H9 (cell line): ENCODE data around the gene MVD. TPM values are rescaled to one million over a fixed set of nuclear protein-coding genes. Genes with fewer than 3 reads are reported as not detected.

Experiments used
- DNase-seq: peaks from one replicate; pipeline ENCODE4 v3.0.0-alpha.2; 2017
- H2AFZ ChIP-seq: one replicate; pipeline ENCODE4 v1.6.1; 2013; ENCODE audit warnings: mild to moderate bottlenecking, low read length, control low read depth, moderate library complexity
- H2AK5ac ChIP-seq: 2 replicates; pipeline ENCODE4 v1.6.1; 2013; ENCODE audit warnings: low read length, control low read depth, mixed read lengths; ENCODE audit not compliant: insufficient read length
- H2BK120ac ChIP-seq: one replicate; pipeline ENCODE4 v1.6.1; 2013; ENCODE audit warnings: low read depth, mild to moderate bottlenecking, low read length, control low read depth, inconsistent platforms; ENCODE audit not compliant: poor library complexity, severe bottlenecking
- H2BK12ac ChIP-seq: 2 replicates; pipeline ENCODE4 v1.6.1; 2013; ENCODE audit warnings: low read length, control low read depth, mixed read lengths, low read depth; ENCODE audit not compliant: insufficient read length
- H2BK15ac ChIP-seq: 2 replicates; pipeline ENCODE4 v1.6.1; 2013; ENCODE audit warnings: low read depth, low read length, control low read depth
- H2BK20ac ChIP-seq: one replicate; pipeline ENCODE4 v1.6.1; 2013; ENCODE audit warnings: low read depth, mild to moderate bottlenecking, low read length, control low read depth, inconsistent platforms; ENCODE audit not compliant: poor library complexity, severe bottlenecking
- H2BK5ac ChIP-seq: 2 replicates; pipeline ENCODE4 v1.6.1; 2013; ENCODE audit warnings: low read length, control low read depth, mixed read lengths; ENCODE audit not compliant: insufficient read length
- H3K14ac ChIP-seq: 2 replicates; pipeline ENCODE4 v1.6.1; 2013; ENCODE audit warnings: low read length, control low read depth; ENCODE audit not compliant: insufficient read depth
- H3K18ac ChIP-seq: 2 replicates; pipeline ENCODE4 v1.6.1; 2013; ENCODE audit warnings: low read depth, mild to moderate bottlenecking, mixed read lengths, low read length, control low read depth; ENCODE audit not compliant: insufficient read length
- H3K23ac ChIP-seq: 2 replicates; pipeline ENCODE4 v1.6.1; 2013; ENCODE audit warnings: low read length, control low read depth, mixed read lengths, low read depth; ENCODE audit not compliant: insufficient read length
- H3K23me2 ChIP-seq: 2 replicates; pipeline ENCODE4 v1.6.1; 2013; ENCODE audit warnings: low read depth, mild to moderate bottlenecking, mixed read lengths, low read length, control low read depth; ENCODE audit not compliant: insufficient read length, poor library complexity, severe bottlenecking
- H3K27ac ChIP-seq: 2 replicates; pipeline ENCODE4 v1.5.1; 2013; ENCODE audit warnings: low read length, control low read depth, mixed read lengths, low read depth; ENCODE audit not compliant: insufficient read length
- H3K27me3 ChIP-seq: 2 replicates; pipeline ENCODE4 v1.6.1; 2013; ENCODE audit warnings: low read length, control low read depth, inconsistent platforms; ENCODE audit not compliant: insufficient read depth
- H3K4ac ChIP-seq: 2 replicates; pipeline ENCODE4 v1.6.1; 2013; ENCODE audit warnings: low read depth, mild to moderate bottlenecking, control low read depth, inconsistent platforms, low read length, moderate library complexity
- H3K4me1 ChIP-seq: 2 replicates; pipeline ENCODE4 v1.6.1; 2013; ENCODE audit warnings: low read length, control low read depth, inconsistent platforms; ENCODE audit not compliant: insufficient read depth
- H3K4me2 ChIP-seq: 2 replicates; pipeline ENCODE4 v1.6.1; 2013; ENCODE audit warnings: low read length, control low read depth, mixed read lengths; ENCODE audit not compliant: insufficient read length, insufficient read depth
- H3K56ac ChIP-seq: 2 replicates; pipeline ENCODE4 v1.6.1; 2013; ENCODE audit warnings: low read depth, mild to moderate bottlenecking, mixed read lengths, low read length, control low read depth; ENCODE audit not compliant: insufficient read length
- H3K79me1 ChIP-seq: 2 replicates; pipeline ENCODE4 v1.6.1; 2013; ENCODE audit warnings: low read depth, mild to moderate bottlenecking, moderate library complexity, low read length, control low read depth, inconsistent platforms; ENCODE audit not compliant: insufficient read depth, poor library complexity, severe bottlenecking
- H3K79me2 ChIP-seq: 2 replicates; pipeline ENCODE4 v1.6.1; 2013; ENCODE audit warnings: low read length, control low read depth, inconsistent platforms; ENCODE audit not compliant: insufficient read depth
- H3K9ac ChIP-seq: 2 replicates; pipeline ENCODE4 v1.6.1; 2013; ENCODE audit warnings: low read length, control low read depth, mixed read lengths; ENCODE audit not compliant: insufficient read length; ENCODE audit errors: extremely low read depth
- H3K9me3 ChIP-seq: one replicate; pipeline ENCODE4 v1.6.1; 2013; ENCODE audit warnings: low read depth, low read length, inconsistent platforms; ENCODE audit not compliant: control insufficient read depth
- H3T11ph ChIP-seq: one replicate; pipeline ENCODE4 v1.6.1; 2013; ENCODE audit warnings: mild to moderate bottlenecking, low read length, control low read depth, inconsistent platforms
- H4K20me1 ChIP-seq: one replicate; pipeline ENCODE4 v1.6.1; 2013; ENCODE audit not compliant: control insufficient read depth, insufficient read length, insufficient read depth
- H4K5ac ChIP-seq: 2 replicates; pipeline ENCODE4 v1.6.1; 2013; ENCODE audit warnings: low read depth, mild to moderate bottlenecking, mixed read lengths, low read length, control low read depth; ENCODE audit not compliant: insufficient read length
- H4K8ac ChIP-seq: replicated peaks from 2 replicates; pipeline ENCODE4 v1.6.1; 2013; ENCODE audit warnings: low read length, control low read depth, mixed read lengths, low read depth; ENCODE audit not compliant: insufficient read length
- H4K91ac ChIP-seq: 2 replicates; pipeline ENCODE4 v1.6.1; 2013; ENCODE audit warnings: low read depth, mild to moderate bottlenecking, moderate library complexity, mixed read lengths, low read length, control low read depth; ENCODE audit not compliant: insufficient read length
- H3K27ac Mint-ChIP-seq, 3 experiments: 2 replicates in 2 of 3; 3 replicates in 1 of 3; pipeline ENCODE4 v1.8.0; 2020 to 2021; ENCODE audit warnings: mixed read lengths in 3 of 3, mild to moderate bottlenecking in 1 of 3, moderate library complexity in 1 of 3
- H3K27me3 Mint-ChIP-seq: 2 replicates; pipeline ENCODE4 v1.8.0; 2021; ENCODE audit warnings: low read depth, mild to moderate bottlenecking, moderate library complexity, mixed read lengths
- H3K36me3 Mint-ChIP-seq, 3 experiments: 2 replicates in 2 of 3; 3 replicates in 1 of 3; pipeline ENCODE4 v1.8.0; 2020 to 2021; ENCODE audit warnings: low read depth in 3 of 3, mixed read lengths in 3 of 3; ENCODE audit not compliant: insufficient read depth in 1 of 3
- H3K4me1 Mint-ChIP-seq, 2 experiments: 2 replicates each; pipeline ENCODE4 v1.8.0; 2020; ENCODE audit warnings: mixed read lengths in 2 of 2
- H3K4me3 Mint-ChIP-seq, 2 experiments: 2 replicates in 1 of 2; 3 replicates in 1 of 2; pipeline ENCODE4 v1.8.0; 2020 to 2021; ENCODE audit warnings: mild to moderate bottlenecking in 2 of 2, mixed read lengths in 2 of 2, moderate library complexity in 1 of 2
- H3K9me3 Mint-ChIP-seq, 2 experiments: 2 replicates in 1 of 2; 3 replicates in 1 of 2; pipeline ENCODE4 v1.8.0; 2020; ENCODE audit warnings: mild to moderate bottlenecking in 2 of 2, mixed read lengths in 2 of 2, moderate library complexity in 1 of 2
- CTCF ChIP-seq: fragments of 200-600 bp; sonication (generic); conservative IDR thresholded peaks from 3 replicates; pipeline ENCODE4 v1.8.0; 2021; ENCODE audit warnings: antibody characterized with exemption, mild to moderate bottlenecking
- WGBS: extraction: QIAGEN DNeasy Blood & Tissue Kit; methylation state at CpG from one replicate; pipeline ENCODE4 v1.1.7; 2013; ENCODE audit warnings: missing lambda C conversion rate, low lambda C conversion rate, mixed read lengths; ENCODE audit not compliant: insufficient read length; ENCODE audit errors: extremely low coverage; 5-methylcytosine and 5-hydroxymethylcytosine counted together
- total RNA-seq: library from RNA; stranded (reverse); gene quantifications from 2 replicates; pipeline ENCODE4 v1.2.1, GENCODE V29; 2021

The MVD gene
- total RNA-seq, 1 experiment from 2014 or later = 53.2 TPM

DNA sequence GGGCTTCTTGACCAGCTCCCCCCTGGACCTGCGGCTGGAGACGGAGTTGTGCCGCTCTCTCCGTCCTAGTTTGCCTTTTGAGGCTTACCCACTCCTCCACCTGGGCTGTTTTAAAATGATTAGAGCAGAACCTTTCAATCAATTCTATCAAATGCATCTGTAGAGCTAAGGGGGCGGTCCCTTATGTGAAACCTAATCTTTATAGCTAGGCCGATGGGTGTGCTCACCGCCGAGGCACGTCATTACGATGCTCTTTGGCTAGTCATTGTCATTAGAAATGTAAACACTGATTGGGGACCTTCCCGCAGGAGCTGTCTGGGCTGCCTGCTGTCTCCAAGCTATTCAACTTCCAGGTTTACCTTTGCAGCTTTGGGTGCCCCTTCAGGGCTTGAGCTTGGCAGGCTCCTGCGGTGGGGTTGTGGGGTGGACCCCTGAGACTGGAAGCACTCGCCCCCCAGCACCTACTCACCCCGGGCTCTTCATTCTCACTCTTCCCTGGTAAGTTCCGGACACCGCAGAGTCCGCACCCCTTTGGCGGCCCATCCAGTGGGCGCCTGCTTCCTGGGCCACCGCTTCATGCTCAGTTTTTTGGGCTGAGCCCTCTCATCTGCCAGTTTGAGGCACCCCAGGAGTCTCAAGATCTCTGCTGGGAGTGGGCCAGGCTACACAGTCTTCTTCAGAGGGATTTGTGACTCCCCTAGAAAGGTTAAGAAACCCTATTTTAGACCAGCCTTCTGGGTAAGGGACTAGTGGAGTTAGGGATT is 45.4 kb downstream of the MVD start:
- Histone ChIP-seq H3K9ac (no peak overlapping the region), H3K18ac (no peak overlapping the region), H3K79me1 (no peaks in the 10 kb centered on the region), H3K4me1 (no peaks in the 10 kb centered on the region), H3K79me2 (no peaks in the 10 kb centered on the region; the same call in 1 of the 2 replicates), H3K27me3 (no peaks in the 10 kb centered on the region), H2BK20ac (no peak overlapping the region), H2BK15ac (no peak overlapping the region), H3K23ac (no peak overlapping the region), H4K8ac (no peak overlapping the region), H3K4ac (no peak overlapping the region), H2BK12ac (no peak overlapping the region), H3K56ac (no peak overlapping the region), H3K23me2 (no peaks in the 10 kb centered on the region), H3K14ac (no peak overlapping the region), H2BK5ac (no peak overlapping the region), H4K91ac (no peak overlapping the region), H2AFZ (no peak overlapping the region), H4K5ac (no peak overlapping the region), H2AK5ac (no peak overlapping the region), H3K9me3 (no peaks in the 10 kb centered on the region), H4K20me1 (no peaks in the 10 kb centered on the region), H3K4me2 (no peak overlapping the region), H3K27ac (no peak overlapping the region), H3T11ph (no peak overlapping the region), H2BK120ac (no peak overlapping the region)
- Mint-ChIP-seq H3K4me3 (no peak overlapping the region), H3K4me1 (peaks cover 6 to 26% of the 10 kb centered on the region in 2 experiments), H3K27me3 (no peaks in the 10 kb centered on the region), H3K9me3 (no peaks in the 10 kb centered on the region), H3K27ac (peak overlapping the region; percentile 58 to 97 (median 81)), H3K36me3 (peaks cover 17 to 51% (median 43%) of the 10 kb centered on the region in 3 experiments)
- no CpG with 5 or more reads among the region's 20 CpGs for WGBS
- DNase-seq = no peak
- TF ChIP-seq CTCF = no peak
